Measurements from ENCODE around the gene FLNB. TPM values are rescaled to one million over a fixed set of nuclear protein-coding genes. Genes with fewer than 3 reads are reported as not detected.

The FLNB gene
- total RNA-seq, 4 donors from 2014 or later: 265 to 345 (median 277) TPM

GRCh38 chr3:58214484-58215316 lies 206.5 kb downstream of the FLNB start:
- 71% methylated on average over 7 of the region's 7 CpGs for WGBS, 2 donors
- Histone ChIP-seq H3K27ac (no peak overlapping the region), H3K4me3 (no peak overlapping the region), H3K36me3 (no peaks in the 10 kb centered on the region), H3K27me3 (no peaks in the 10 kb centered on the region), H3K9me3 (no peaks in the 10 kb centered on the region), H3K4me1 (peaks cover 0 to 17% (median 5%) of the 10 kb centered on the region in 4 donors)
- DNase-seq (ENCODE audit: low spot score in 2 of 2): no peak
- TF ChIP-seq EP300 (IDR thresholded peaks at IDR 0.05): no peak
- TF ChIP-seq POLR2A (IDR thresholded peaks at IDR 0.05): no peak
- no peak for TF ChIP-seq CTCF (IDR thresholded peaks at IDR 0.05)

GRCh38 chr3:58215317-58216025 lies 207.2 kb downstream of the FLNB start:
- Histone ChIP-seq H3K27ac (no peak overlapping the region), H3K27me3 (no peaks in the 10 kb centered on the region), H3K4me3 (no peak overlapping the region), H3K36me3 (no peaks in the 10 kb centered on the region), H3K9me3 (no peaks in the 10 kb centered on the region), H3K4me1 (peaks cover 0 to 17% (median 5%) of the 10 kb centered on the region in 4 donors)
- 83% methylated on average over 10 of the region's 10 CpGs for WGBS, 2 donors
- DNase-seq (ENCODE audit: low spot score in 2 of 2): no peak
- no peak for TF ChIP-seq EP300 (IDR thresholded peaks at IDR 0.05)
- no peak for TF ChIP-seq POLR2A (IDR thresholded peaks at IDR 0.05)
- no peak for TF ChIP-seq CTCF (IDR thresholded peaks at IDR 0.05)

- H3K27me3 ChIP-seq: no peaks in the 10 kb centered on the region
- no peaks in the 10 kb centered on the region for H3K36me3 ChIP-seq
- H3K4me3 ChIP-seq: no peak overlapping the region
- peak overlapping the region in 2 of 4 donors; percentile 51 to 55 for H3K27ac ChIP-seq
- 85 to 89% methylated on average over 10 of the region's 10 CpGs for WGBS, 2 donors
- no peaks in the 10 kb centered on the region for H3K9me3 ChIP-seq
- TF ChIP-seq POLR2A (IDR thresholded peaks at IDR 0.05) (no peak), EP300 (IDR thresholded peaks at IDR 0.05) (no peak), CTCF (IDR thresholded peaks at IDR 0.05) (no peak)
- H3K4me1 ChIP-seq: peaks cover 0 to 17% (median 5%) of the 10 kb centered on the region in 4 donors
- DNase-seq (ENCODE audit: low spot score in 2 of 2): no peak
Measured at GRCh38 chr3:58216496-58217195, 208.4 kb downstream of the FLNB start.

- H3K27me3 ChIP-seq: no peaks in the 10 kb centered on the region
- 14 to 15% methylated on average over 15 of the region's 15 CpGs for WGBS, 2 donors
- no peaks in the 10 kb centered on the region for H3K9me3 ChIP-seq
- TF ChIP-seq EP300 (IDR thresholded peaks at IDR 0.05): peak in 1 of 2 donors; percentile 47
- peak; percentile 67 to 81 (median 75) for TF ChIP-seq CTCF (IDR thresholded peaks at IDR 0.05)
- no peak for TF ChIP-seq POLR2A (IDR thresholded peaks at IDR 0.05)
- H3K36me3 ChIP-seq: no peaks in the 10 kb centered on the region
- peaks cover 0 to 17% (median 5%) of the 10 kb centered on the region in 4 donors for H3K4me1 ChIP-seq
- H3K4me3 ChIP-seq: no peak overlapping the region
- peak overlapping the region in 2 of 4 donors; percentile 51 to 55 for H3K27ac ChIP-seq
- DNase-seq (ENCODE audit: low spot score in 2 of 2): peak; percentile 28 to 63
Measured at GRCh38 chr3:58217209-58217811, 209.1 kb downstream of the FLNB start.
